GM21381 (cell line): Measurements from ENCODE around the gene CAMKMT.

Experiments used
- ATAC-seq: cut with Tn5 transposase; IDR thresholded peaks from one replicate; pipeline ENCODE4 v1.9.1; 2021; ENCODE audit warnings: mild to moderate bottlenecking, moderate library complexity; ENCODE audit not compliant: unreplicated experiment

Gene CAMKMT

GRCh38 chr2:44682459-44682858 is 320.7 kb downstream of the CAMKMT start:
- no peak for ATAC-seq

- ATAC-seq = no peak
These were observed 322.8 kb downstream of the CAMKMT start for GRCh38 chr2:44684559-44684958.

- no peak for ATAC-seq
These were observed 324.8 kb downstream of the CAMKMT start for GRCh38 chr2:44686561-44686960.

- no peak for ATAC-seq
These were observed 326.1 kb downstream of the CAMKMT start for GRCh38 chr2:44687686-44688455.

- no peak for ATAC-seq
These were observed 326.8 kb downstream of the CAMKMT start for GRCh38 chr2:44688456-44689124.

GRCh38 chr2:44689516-44689915 is 327.8 kb downstream of the CAMKMT start:
- no peak for ATAC-seq

- ATAC-seq = no peak
These were observed 329.5 kb downstream of the CAMKMT start for GRCh38 chr2:44691174-44691785.

- ATAC-seq = no peak
These were observed 331.1 kb downstream of the CAMKMT start for GRCh38 chr2:44692821-44693220.

- no peak for ATAC-seq
These were observed 339.1 kb downstream of the CAMKMT start for GRCh38 chr2:44700824-44701223.

GRCh38 chr2:44705356-44705755 is 343.6 kb downstream of the CAMKMT start:
- ATAC-seq = no peak

GRCh38 chr2:44705876-44706480 is 344.2 kb downstream of the CAMKMT start:
- no peak for ATAC-seq

GRCh38 chr2:44706681-44707553 is 345.2 kb downstream of the CAMKMT start:
- no peak for ATAC-seq

GRCh38 chr2:44707945-44708660 is 346.4 kb downstream of the CAMKMT start:
- ATAC-seq = no peak

GRCh38 chr2:44708661-44709000 is 346.9 kb downstream of the CAMKMT start:
- ATAC-seq = no peak

GRCh38 chr2:44713170-44713569 is 351.4 kb downstream of the CAMKMT start:
- no peak for ATAC-seq

GRCh38 chr2:44715671-44716081 is 353.9 kb downstream of the CAMKMT start:
- ATAC-seq = no peak

GRCh38 chr2:44716131-44716530 is 354.4 kb downstream of the CAMKMT start:
- ATAC-seq = no peak

GRCh38 chr2:44718431-44718830 is 356.7 kb downstream of the CAMKMT start:
- no peak for ATAC-seq

- ATAC-seq = no peak
These were observed 357.8 kb downstream of the CAMKMT start for GRCh38 chr2:44719562-44719961.

- ATAC-seq = no peak
These were observed 360.4 kb downstream of the CAMKMT start for GRCh38 chr2:44722026-44722625.
